GM23338 (cell line): ENCODE data around the gene ZNF280C. TPM values are rescaled to one million over a fixed set of nuclear protein-coding genes. Genes with fewer than 3 reads are reported as not detected.

Experiments used
- ATAC-seq: fragments of 200-7000 bp; cut with Tn5 transposase; 3 replicates; pipeline ENCODE4 v1.9.1; 2020
- DNase-seq: peaks from one replicate; pipeline ENCODE4 v3.0.0-alpha.2; 2015; ENCODE audit warnings: low spot score
- H2AFZ ChIP-seq: fragments of 200-600 bp; sonication (generic); 2 replicates; pipeline ENCODE4 v1.8.0; 2016; ENCODE audit warnings: antibody characterized with exemption, mild to moderate bottlenecking, moderate library complexity
- H3F3A ChIP-seq: fragments of 200-600 bp; sonication (generic); replicated peaks from 2 replicates; pipeline ENCODE4 v1.8.0; 2017; ENCODE audit warnings: antibody characterized with exemption, mixed run types, low read depth
- H3K27ac ChIP-seq: fragments of 200-600 bp; sonication (generic); 2 replicates; pipeline ENCODE4 v1.6.1; 2016; ENCODE audit warnings: low read depth
- H3K27me3 ChIP-seq: fragments of 200-600 bp; sonication (generic); 2 replicates; pipeline ENCODE4 v1.8.0; 2016; ENCODE audit warnings: mild to moderate bottlenecking, mixed run types, moderate library complexity; ENCODE audit not compliant: insufficient read depth
- H3K36me3 ChIP-seq: fragments of 200-600 bp; sonication (generic); 2 replicates; pipeline ENCODE4 v1.8.0; 2016; ENCODE audit warnings: mild to moderate bottlenecking; ENCODE audit not compliant: insufficient read depth
- H3K4me1 ChIP-seq: fragments of 200-600 bp; sonication (generic); 2 replicates; pipeline ENCODE4 v1.8.0; 2016; ENCODE audit warnings: mild to moderate bottlenecking, moderate library complexity; ENCODE audit not compliant: insufficient read depth
- H3K4me2 ChIP-seq: fragments of 200-600 bp; sonication (generic); 2 replicates; pipeline ENCODE4 v1.7.1; 2017; ENCODE audit warnings: mixed run types
- H3K4me3 ChIP-seq: fragments of 200-600 bp; sonication (generic); 2 replicates; pipeline ENCODE4 v1.6.1; 2016; ENCODE audit warnings: mixed run types
- H3K79me2 ChIP-seq: fragments of 200-600 bp; sonication (generic); replicated peaks from 2 replicates; pipeline ENCODE4 v1.8.0; 2017; ENCODE audit warnings: mild to moderate bottlenecking; ENCODE audit not compliant: insufficient read depth
- H3K9me2 ChIP-seq: fragments of 200-600 bp; sonication (generic); 2 replicates; pipeline ENCODE4 v1.8.0; 2017; ENCODE audit not compliant: insufficient read depth
- H4K20me1 ChIP-seq: fragments of 200-600 bp; sonication (generic); replicated peaks from 2 replicates; pipeline ENCODE4 v1.8.0; 2017; ENCODE audit warnings: mild to moderate bottlenecking; ENCODE audit not compliant: insufficient read depth
- H3K27ac Mint-ChIP-seq: 2 replicates; pipeline ENCODE4 v1.8.0; 2020; ENCODE audit warnings: inconsistent platforms, mild to moderate bottlenecking, moderate library complexity, mixed read lengths
- H3K27me3 Mint-ChIP-seq: 3 replicates; pipeline ENCODE4 v1.8.0; 2022; ENCODE audit warnings: low read depth, mild to moderate bottlenecking, moderate library complexity, mixed read lengths, inconsistent platforms; ENCODE audit not compliant: insufficient read depth, poor library complexity
- H3K36me3 Mint-ChIP-seq: 3 replicates; pipeline ENCODE4 v1.8.0; 2021; ENCODE audit warnings: low read depth, mild to moderate bottlenecking, inconsistent platforms, moderate library complexity, mixed read lengths
- H3K4me1 Mint-ChIP-seq: 3 replicates; pipeline ENCODE4 v1.8.0; 2020; ENCODE audit warnings: mild to moderate bottlenecking, inconsistent platforms, mixed read lengths
- H3K4me3 Mint-ChIP-seq: 3 replicates; pipeline ENCODE4 v1.8.0; 2021; ENCODE audit warnings: moderate library complexity, mild to moderate bottlenecking, inconsistent platforms, mixed read lengths
- H3K9me3 Mint-ChIP-seq: 3 replicates; pipeline ENCODE4 v1.8.0; 2020; ENCODE audit warnings: moderate library complexity, mild to moderate bottlenecking, inconsistent platforms, mixed read lengths
- CREB1 ChIP-seq: fragments of 250-450 bp; sonication (Bioruptor Pico); IDR thresholded peaks from 2 replicates; pipeline ENCODE4 v1.5.0; 2020; ENCODE audit warnings: low read depth, mild to moderate bottlenecking, moderate library complexity
- CTCF ChIP-seq, 2 experiments: fragments of 200-600 bp in 1 of 2; sonication (generic) in 1 of 2; conservative IDR thresholded peaks; 2 replicates each; pipeline versions ENCODE4 v1.5.1 to v1.6.1; 2016 to 2017; ENCODE audit warnings: antibody characterized with exemption in 2 of 2, low read depth in 2 of 2, mild to moderate bottlenecking in 2 of 2, moderate library complexity in 1 of 2
- ETS1 ChIP-seq: IDR thresholded peaks from 2 replicates; pipeline ENCODE4 v1.6.1; 2016; ENCODE audit warnings: antibody characterized with exemption
- EZH2 ChIP-seq: fragments of 200-600 bp; sonication (generic); IDR thresholded peaks from one replicate; pipeline ENCODE4 v1.8.0; 2017; ENCODE audit warnings: antibody characterized with exemption, mild to moderate bottlenecking, low read depth; ENCODE audit not compliant: unreplicated experiment
- EZH2phosphoT487 ChIP-seq: fragments of 200-600 bp; sonication (generic); IDR thresholded peaks from one replicate; pipeline ENCODE4 v1.8.1; 2018; ENCODE audit warnings: antibody characterized with exemption; ENCODE audit not compliant: unreplicated experiment
- JUNB ChIP-seq: IDR thresholded peaks from one replicate; pipeline ENCODE4 v1.6.1; 2016; ENCODE audit warnings: antibody characterized with exemption; ENCODE audit not compliant: unreplicated experiment
- NANOG ChIP-seq: IDR thresholded peaks from 2 replicates; pipeline ENCODE4 v1.6.1; 2016; ENCODE audit warnings: antibody characterized with exemption, borderline replicate concordance
- POLR2AphosphoS5 ChIP-seq: IDR thresholded peaks from 2 replicates; pipeline ENCODE4 v1.6.1; 2016; ENCODE audit warnings: antibody characterized with exemption, low read depth
- REST ChIP-seq: IDR thresholded peaks from one replicate; pipeline ENCODE4 v1.6.1; 2018; ENCODE audit warnings: antibody characterized with exemption; ENCODE audit not compliant: unreplicated experiment
- STAT1 ChIP-seq: IDR thresholded peaks from one replicate; pipeline ENCODE4 v1.6.1; 2016; ENCODE audit warnings: antibody characterized with exemption; ENCODE audit not compliant: unreplicated experiment
- ZNF114 ChIP-seq: fragments of 250-450 bp; sonication (Bioruptor Pico); IDR thresholded peaks from 2 replicates; pipeline ENCODE4 v1.5.0; 2020; ENCODE audit warnings: mild to moderate bottlenecking, moderate library complexity
- ZNF331 ChIP-seq: fragments of 250-450 bp; sonication (Bioruptor Pico); IDR thresholded peaks from 2 replicates; pipeline ENCODE4 v1.5.0; 2020; ENCODE audit warnings: low read depth, mild to moderate bottlenecking, moderate library complexity
- ZNF462 ChIP-seq: fragments of 250-450 bp; sonication (Bioruptor Pico); IDR thresholded peaks from 2 replicates; pipeline ENCODE4 v1.5.0; 2020; ENCODE audit warnings: mild to moderate bottlenecking, moderate library complexity
- polyA plus RNA-seq: library from polyadenylated mRNA; unstranded; fragments of >200 nt; fragmentation: Nextera tagmentation; extraction: Ambion mirVana; gene quantifications from 2 replicates; pipeline ENCODE4 v1.2.1, GENCODE V29; 2016
- total RNA-seq: library from RNA; depleted of rRNA; stranded (reverse); fragments of >200 nt; shearing (Covaris generic); gene quantifications from 2 replicates; pipeline ENCODE4 v1.2.3, GENCODE V29; 2014

Gene ZNF280C
- total and polyA plus RNA-seq, 2 experiments from 2014 or later, result 7.9 to 14.4 TPM

GRCh38 chrX:130174937-130175336 lies 93.8 kb downstream of the ZNF280C start:
- no peak for TF ChIP-seq ETS1
- no peak for TF ChIP-seq ZNF114 (CRISPR knock-in tag)
- no peak for TF ChIP-seq ZNF462
- TF ChIP-seq REST, result no peak
- no peak for TF ChIP-seq EZH2
- no peak for TF ChIP-seq CREB1 (CRISPR knock-in tag)
- no peak for TF ChIP-seq POLR2AphosphoS5
- TF ChIP-seq STAT1, result no peak
- no peak for TF ChIP-seq NANOG
- TF ChIP-seq ZNF331 (CRISPR knock-in tag), result no peak
- no peak for TF ChIP-seq CTCF (conservative IDR thresholded peaks at IDR 0.05; ENCODE audit: low read depth in 2 of 2)
- TF ChIP-seq EZH2phosphoT487, result no peak
- TF ChIP-seq JUNB, result no peak
- Histone ChIP-seq H3K27me3 (peaks cover 13% of the 10 kb centered on the region; the same call in 1 of the 2 replicates), H3K4me3 (no peak overlapping the region), H3K4me1 (peaks cover 5% of the 10 kb centered on the region; the same call in 1 of the 2 replicates), H3F3A (no peaks in the 10 kb centered on the region), H4K20me1 (no peaks in the 10 kb centered on the region), H3K36me3 (no peaks in the 10 kb centered on the region), H3K9me2 (no peaks in the 10 kb centered on the region), H2AFZ (no peak overlapping the region), H3K27ac (no peak overlapping the region), H3K79me2 (no peaks in the 10 kb centered on the region), H3K4me2 (no peak overlapping the region)
- Mint-ChIP-seq H3K9me3 (no peaks in the 10 kb centered on the region; the same call in 2 of the 3 replicates), H3K27me3 (peaks cover 18% of the 10 kb centered on the region), H3K4me3 (no peak overlapping the region), H3K36me3 (no peaks in the 10 kb centered on the region), H3K27ac (no peak overlapping the region), H3K4me1 (peaks cover 9% of the 10 kb centered on the region)
- DNase-seq (no peak), ATAC-seq (no peak)
